ENCODE measurements around the gene CDK13. TPM values are rescaled to one million over a fixed set of nuclear protein-coding genes. Genes with fewer than 3 reads are reported as not detected.
A peak's percentile ranks its signal among the peaks of the same experiment; 100 is the strongest.
"Not testable (repeated sequence)": the region's sequence is repeated elsewhere in the genome, so short reads cannot be mapped to it uniquely, and the experiment has no call there.

The CDK13 gene
- total RNA-seq, 1 experiment from 2014 or later = 52.2 TPM

- no peak overlapping the region for H3T11ph ChIP-seq (ENCODE audit: low read length)
Observed at GRCh38 chr7:40120020-40120419, 170.0 kb downstream of the CDK13 start.

GRCh38 chr7:40122100-40122939 is 172.3 kb downstream of the CDK13 start:
- H4K5ac ChIP-seq (ENCODE audit: insufficient read length, low read depth, low read length); H3T11ph ChIP-seq (ENCODE audit: low read length); H3K27ac Mint-ChIP-seq; DNase-seq; H3K23ac ChIP-seq (ENCODE audit: insufficient read length, low read depth, low read length); H3K36me3 Mint-ChIP-seq (ENCODE audit: insufficient read depth in 1 of 3, low read depth in 3 of 3); H2AFZ ChIP-seq (ENCODE audit: low read length); H3K27me3 ChIP-seq (ENCODE audit: insufficient read depth, low read length); H3K27ac ChIP-seq (ENCODE audit: insufficient read length, low read depth, low read length); H2BK20ac ChIP-seq (ENCODE audit: low read depth, low read length, poor library complexity, severe bottlenecking); H3K4me1 Mint-ChIP-seq; H2BK15ac ChIP-seq (ENCODE audit: low read depth, low read length); H3K14ac ChIP-seq (ENCODE audit: insufficient read depth, low read length); H3K79me1 ChIP-seq (ENCODE audit: insufficient read depth, low read depth, low read length, poor library complexity, severe bottlenecking); H2AK5ac ChIP-seq (ENCODE audit: insufficient read length, low read length); H3K9ac ChIP-seq (ENCODE audit: extremely low read depth, insufficient read length, low read length); H3K56ac ChIP-seq (ENCODE audit: insufficient read length, low read depth, low read length); H3K23me2 ChIP-seq (ENCODE audit: insufficient read length, low read depth, low read length, poor library complexity, severe bottlenecking); H2BK5ac ChIP-seq (ENCODE audit: insufficient read length, low read length); H3K18ac ChIP-seq (ENCODE audit: insufficient read length, low read depth, low read length); H3K4me2 ChIP-seq (ENCODE audit: insufficient read depth, insufficient read length, low read length); H3K4me1 ChIP-seq (ENCODE audit: insufficient read depth, low read length); H2BK120ac ChIP-seq (ENCODE audit: low read depth, low read length, poor library complexity, severe bottlenecking); H4K91ac ChIP-seq (ENCODE audit: insufficient read length, low read depth, low read length); H3K4me3 Mint-ChIP-seq; H4K8ac ChIP-seq (replicated peaks; ENCODE audit: insufficient read length, low read depth, low read length); H3K4ac ChIP-seq (ENCODE audit: low read depth, low read length); H3K79me2 ChIP-seq (ENCODE audit: insufficient read depth, low read length); H3K9me3 Mint-ChIP-seq; H2BK12ac ChIP-seq (ENCODE audit: insufficient read length, low read depth, low read length); H4K20me1 ChIP-seq (ENCODE audit: control insufficient read depth, insufficient read depth, insufficient read length); H3K9me3 ChIP-seq (ENCODE audit: control insufficient read depth, low read depth, low read length); H3K27me3 Mint-ChIP-seq (ENCODE audit: low read depth): not testable (repeated sequence)
- WGBS (ENCODE audit: extremely low coverage, insufficient read length, low lambda C conversion rate) = no CpG with 5 or more reads among the region's 14 CpGs

More at GRCh38 chr7:40120020-40120419, 170.0 kb downstream of the CDK13 start:
- H3K9me3 Mint-ChIP-seq = no peaks in the 10 kb centered on the region
- Histone ChIP-seq H3K9ac (ENCODE audit: extremely low read depth, insufficient read length, low read length) (no peak overlapping the region), H4K8ac (replicated peaks; ENCODE audit: insufficient read length, low read depth, low read length) (no peak overlapping the region), H3K56ac (ENCODE audit: insufficient read length, low read depth, low read length) (no peak overlapping the region), H4K5ac (ENCODE audit: insufficient read length, low read depth, low read length) (no peak overlapping the region), H2BK5ac (ENCODE audit: insufficient read length, low read length) (no peak overlapping the region), H2AK5ac (ENCODE audit: insufficient read length, low read length) (no peak overlapping the region), H3K79me2 (ENCODE audit: insufficient read depth, low read length) (no peaks in the 10 kb centered on the region), H3K18ac (ENCODE audit: insufficient read length, low read depth, low read length) (no peak overlapping the region), H3K23ac (ENCODE audit: insufficient read length, low read depth, low read length) (no peak overlapping the region), H3K27ac (ENCODE audit: insufficient read length, low read depth, low read length) (no peak overlapping the region), H4K91ac (ENCODE audit: insufficient read length, low read depth, low read length) (no peak overlapping the region), H2AFZ (ENCODE audit: low read length) (no peak overlapping the region), H3K9me3 (ENCODE audit: control insufficient read depth, low read depth, low read length) (no peaks in the 10 kb centered on the region), H3K4ac (ENCODE audit: low read depth, low read length) (no peak overlapping the region), H3K4me2 (ENCODE audit: insufficient read depth, insufficient read length, low read length) (no peak overlapping the region), H2BK12ac (ENCODE audit: insufficient read length, low read depth, low read length) (no peak overlapping the region), H3K14ac (ENCODE audit: insufficient read depth, low read length) (no peak overlapping the region), H3K27me3 (ENCODE audit: insufficient read depth, low read length) (no peaks in the 10 kb centered on the region), H3K4me1 (ENCODE audit: insufficient read depth, low read length) (no peaks in the 10 kb centered on the region), H2BK15ac (ENCODE audit: low read depth, low read length) (no peak overlapping the region), H2BK120ac (ENCODE audit: low read depth, low read length, poor library complexity, severe bottlenecking) (no peak overlapping the region), H3K23me2 (ENCODE audit: insufficient read length, low read depth, low read length, poor library complexity, severe bottlenecking) (no peaks in the 10 kb centered on the region), H2BK20ac (ENCODE audit: low read depth, low read length, poor library complexity, severe bottlenecking) (no peak overlapping the region), H4K20me1 (ENCODE audit: control insufficient read depth, insufficient read depth, insufficient read length) (no peaks in the 10 kb centered on the region), H3K79me1 (ENCODE audit: insufficient read depth, low read depth, low read length, poor library complexity, severe bottlenecking) (no peaks in the 10 kb centered on the region)
- DNase-seq = no peak
- H3K27ac Mint-ChIP-seq = peak overlapping the region in 2 of 3 experiments; percentile 52 to 79; a peak in 3 of 7 replicates
- no peak for TF ChIP-seq CTCF (conservative IDR thresholded peaks at IDR 0.05)
- peaks cover 4 to 12% of the 10 kb centered on the region in 2 experiments for H3K4me1 Mint-ChIP-seq
- H3K4me3 Mint-ChIP-seq = no peak overlapping the region
- WGBS (ENCODE audit: extremely low coverage, insufficient read length, low lambda C conversion rate) = no CpG with 5 or more reads among the region's 5 CpGs
- no peaks in the 10 kb centered on the region for H3K27me3 Mint-ChIP-seq (ENCODE audit: low read depth)
- H3K36me3 Mint-ChIP-seq (ENCODE audit: insufficient read depth in 1 of 3, low read depth in 3 of 3) = no peaks in the 10 kb centered on the region
